ENCODE data around the gene SPAG5.

The SPAG5 gene

GRCh38 chr17:28541439-28541838 is 57.4 kb downstream of the SPAG5 start:
- DNase-seq (ENCODE audit: low read depth): no peak

- no peak for DNase-seq (ENCODE audit: low read depth)
Observed at GRCh38 chr17:28540231-28540630, 58.6 kb downstream of the SPAG5 start.

- no peak for DNase-seq (ENCODE audit: low read depth)
Observed at GRCh38 chr17:28538296-28538895, 60.4 kb downstream of the SPAG5 start.

GRCh38 chr17:28537219-28537610 is 61.6 kb downstream of the SPAG5 start:
- DNase-seq (ENCODE audit: low read depth): no peak

- no peak for DNase-seq (ENCODE audit: low read depth)
Observed at GRCh38 chr17:28536532-28537218, 62.1 kb downstream of the SPAG5 start.

GRCh38 chr17:28534740-28535375 is 64.0 kb downstream of the SPAG5 start:
- no peak for DNase-seq (ENCODE audit: low read depth)

- DNase-seq (ENCODE audit: low read depth): no peak
Observed at GRCh38 chr17:28533091-28533807, 65.6 kb downstream of the SPAG5 start.

- DNase-seq (ENCODE audit: low read depth): no peak
Observed at GRCh38 chr17:28532050-28532960, 66.5 kb downstream of the SPAG5 start.

- DNase-seq (ENCODE audit: low read depth): no peak
Observed at GRCh38 chr17:28530926-28531325, 67.9 kb downstream of the SPAG5 start.

GRCh38 chr17:28530250-28530649 is 68.6 kb downstream of the SPAG5 start:
- no peak for DNase-seq (ENCODE audit: low read depth)

GRCh38 chr17:28529013-28529400 is 69.8 kb downstream of the SPAG5 start:
- DNase-seq (ENCODE audit: low read depth): no peak

GRCh38 chr17:28528327-28529012 is 70.4 kb downstream of the SPAG5 start:
- DNase-seq (ENCODE audit: low read depth): no peak

- DNase-seq (ENCODE audit: low read depth): no peak
Observed at GRCh38 chr17:28527859-28528258, 71.0 kb downstream of the SPAG5 start.
